Natural killer cell (primary cell): ENCODE measurements around the gene FMNL1. TPM values are rescaled to one million over a fixed set of nuclear protein-coding genes. Genes with fewer than 3 reads are reported as not detected.

Experiments used
- ATAC-seq, 3 donors: fragments of 150-1000 bp in 2 of 3; fragments of 200-7000 bp in 1 of 3; cut with Tn5 transposase; 1 replicate in 1 of 3; 2 replicates in 2 of 3; pipeline ENCODE4 v1.10.0; 2021; ENCODE audit warnings: mild to moderate bottlenecking in 2 of 3, moderate library complexity in 2 of 3
- DNase-seq, 2 donors: peaks; one replicate each; pipeline versions ENCODE4 v3.0.0 to v3.0.0-alpha.2; 2013 to 2021; ENCODE audit warnings: mixed read lengths in 1 of 2
- H3K27ac ChIP-seq: one replicate; pipeline ENCODE4 v1.5.1; 2013; ENCODE audit warnings: mild to moderate bottlenecking, low read length
- H3K27me3 ChIP-seq: one replicate; pipeline ENCODE4 v1.6.1; 2013; ENCODE audit warnings: low read length; ENCODE audit not compliant: control insufficient read depth, insufficient read depth
- H3K36me3 ChIP-seq: one replicate; pipeline ENCODE4 v1.6.1; 2013; ENCODE audit warnings: low read length; ENCODE audit not compliant: control insufficient read depth, insufficient read depth
- H3K4me1 ChIP-seq: one replicate; pipeline ENCODE4 v1.6.1; 2013; ENCODE audit warnings: low read length; ENCODE audit not compliant: control insufficient read depth, insufficient read depth
- H3K4me3 ChIP-seq: one replicate; pipeline ENCODE4 v1.5.1; 2013; ENCODE audit warnings: low read length
- H3K9me3 ChIP-seq: one replicate; pipeline ENCODE4 v1.6.1; 2013; ENCODE audit warnings: low read length; ENCODE audit not compliant: control insufficient read depth, insufficient read depth
- H3K27ac Mint-ChIP-seq, 2 donors: one replicate each; pipeline ENCODE4 v1.8.0; 2022; ENCODE audit warnings: mild to moderate bottlenecking in 2 of 2, mixed read lengths in 2 of 2, moderate library complexity in 1 of 2
- H3K27me3 Mint-ChIP-seq, 2 donors: one replicate each; pipeline ENCODE4 v1.8.0; 2022; ENCODE audit warnings: low read depth in 2 of 2, mixed read lengths in 2 of 2
- H3K36me3 Mint-ChIP-seq: one replicate; pipeline ENCODE4 v1.8.0; 2022; ENCODE audit warnings: mixed read lengths
- H3K4me1 Mint-ChIP-seq, 2 donors: one replicate each; pipeline ENCODE4 v1.8.0; 2022; ENCODE audit warnings: mixed read lengths in 2 of 2
- H3K4me3 Mint-ChIP-seq: one replicate; pipeline ENCODE4 v1.8.0; 2022; ENCODE audit warnings: mild to moderate bottlenecking, moderate library complexity, mixed read lengths
- H3K9me3 Mint-ChIP-seq, 2 donors: one replicate each; pipeline ENCODE4 v1.8.0; 2022; ENCODE audit warnings: mixed read lengths in 2 of 2
- WGBS: methylation state at CpG from one replicate; pipeline ENCODE4 v1.1.7; 2013; ENCODE audit warnings: missing lambda C conversion rate; ENCODE audit not compliant: insufficient coverage; 5-methylcytosine and 5-hydroxymethylcytosine counted together
- intact Hi-C: fragments of 100-400 bp; cut with micrococcal nuclease; formaldehyde crosslinking; loops from one replicate; pipeline ENCODE4 v1.14.2; 2022
- total RNA-seq, 4 donors: library from RNA; stranded (reverse); fragments of 120-200 nt in 1 of 4; gene quantifications; one replicate each; pipeline versions ENCODE4 v1.2.3 to v1.2.4, GENCODE V29; 2013 to 2022
- TF ChIP-seq, protein P1 (sequence below): fragments of 200-600 bp; IDR thresholded peaks from one replicate; pipeline ENCODE4 v1.8.0; 2022; ENCODE audit warnings: antibody characterized with exemption

The FMNL1 gene
- total RNA-seq, 3 donors from 2014 or later (not counting 1 experiment from before 2014, with no cell fraction given): 741 to 836 (median 752) TPM

DNA sequence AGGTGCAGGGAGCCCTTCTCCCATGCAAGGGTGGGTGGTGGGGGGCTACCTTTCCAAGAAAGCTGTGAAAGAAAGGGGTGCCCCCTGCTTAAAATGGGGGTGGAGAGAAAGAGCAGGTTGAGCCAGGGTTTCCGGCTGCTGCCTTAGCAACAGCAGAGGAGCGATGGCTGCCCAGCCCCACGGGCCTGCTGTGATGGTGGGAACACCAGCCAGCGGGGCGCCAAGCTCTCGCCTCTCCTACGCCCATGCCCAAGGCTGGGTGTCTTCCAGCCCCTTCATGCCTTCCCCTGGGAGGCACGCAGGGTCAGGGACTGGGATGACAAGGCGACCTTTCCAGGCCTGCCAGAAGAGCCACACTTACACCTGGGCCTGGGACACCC is 3.0 kb downstream of the FMNL1 start:
- Histone ChIP-seq H3K4me3 (peak overlapping the region; percentile 92), H3K4me1 (peaks cover 84% of the 10 kb centered on the region), H3K27ac (peak overlapping the region; percentile 94), H3K36me3 (no peaks in the 10 kb centered on the region), H3K9me3 (no peaks in the 10 kb centered on the region), H3K27me3 (no peaks in the 10 kb centered on the region)
- DNase-seq (peak; percentile 34 to 65), ATAC-seq (no peak)
- H3K27ac Mint-ChIP-seq: peak overlapping the region; percentile 99
- TF ChIP-seq, protein P1, sequence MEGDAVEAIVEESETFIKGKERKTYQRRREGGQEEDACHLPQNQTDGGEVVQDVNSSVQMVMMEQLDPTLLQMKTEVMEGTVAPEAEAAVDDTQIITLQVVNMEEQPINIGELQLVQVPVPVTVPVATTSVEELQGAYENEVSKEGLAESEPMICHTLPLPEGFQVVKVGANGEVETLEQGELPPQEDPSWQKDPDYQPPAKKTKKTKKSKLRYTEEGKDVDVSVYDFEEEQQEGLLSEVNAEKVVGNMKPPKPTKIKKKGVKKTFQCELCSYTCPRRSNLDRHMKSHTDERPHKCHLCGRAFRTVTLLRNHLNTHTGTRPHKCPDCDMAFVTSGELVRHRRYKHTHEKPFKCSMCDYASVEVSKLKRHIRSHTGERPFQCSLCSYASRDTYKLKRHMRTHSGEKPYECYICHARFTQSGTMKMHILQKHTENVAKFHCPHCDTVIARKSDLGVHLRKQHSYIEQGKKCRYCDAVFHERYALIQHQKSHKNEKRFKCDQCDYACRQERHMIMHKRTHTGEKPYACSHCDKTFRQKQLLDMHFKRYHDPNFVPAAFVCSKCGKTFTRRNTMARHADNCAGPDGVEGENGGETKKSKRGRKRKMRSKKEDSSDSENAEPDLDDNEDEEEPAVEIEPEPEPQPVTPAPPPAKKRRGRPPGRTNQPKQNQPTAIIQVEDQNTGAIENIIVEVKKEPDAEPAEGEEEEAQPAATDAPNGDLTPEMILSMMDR: no peak
- peak overlapping the region; percentile 98 for H3K4me3 Mint-ChIP-seq
- intact Hi-C loops: loop anchor here (10.0 kb wide), 1 partner anchor 1860 kb away; no protein-coding TSS in a partner anchor
- H3K27me3 Mint-ChIP-seq: no peaks in the 10 kb centered on the region
- no peaks in the 10 kb centered on the region for H3K36me3 Mint-ChIP-seq
- no peaks in the 10 kb centered on the region for H3K9me3 Mint-ChIP-seq
- WGBS: 11% methylated on average over 9 of the region's 9 CpGs
- peaks cover 80 to 89% of the 10 kb centered on the region in 2 donors for H3K4me1 Mint-ChIP-seq

GRCh38 chr17:45225051-45225700 is 3.5 kb downstream of the FMNL1 start:
- peak; percentile 47 to 72 for DNase-seq
- H3K4me1 ChIP-seq: peaks cover 84% of the 10 kb centered on the region
- intact Hi-C loops: loop anchor here (10.0 kb wide), 1 partner anchor 1860 kb away; no protein-coding TSS in a partner anchor
- H3K27ac ChIP-seq: peak overlapping the region; percentile 94
- TF ChIP-seq, protein P1: no peak
- peak overlapping the region; percentile 98 for H3K4me3 Mint-ChIP-seq
- H3K27me3 ChIP-seq: no peaks in the 10 kb centered on the region
- H3K36me3 Mint-ChIP-seq: no peaks in the 10 kb centered on the region
- ATAC-seq: no peak
- H3K4me1 Mint-ChIP-seq: peaks cover 80 to 89% of the 10 kb centered on the region in 2 donors
- no peaks in the 10 kb centered on the region for H3K27me3 Mint-ChIP-seq
- H3K36me3 ChIP-seq: no peaks in the 10 kb centered on the region
- 5% methylated on average over 7 of the region's 7 CpGs for WGBS
- H3K27ac Mint-ChIP-seq: peak overlapping the region; percentile 99
- no peaks in the 10 kb centered on the region for H3K9me3 ChIP-seq
- H3K9me3 Mint-ChIP-seq: no peaks in the 10 kb centered on the region
- peak overlapping the region; percentile 92 for H3K4me3 ChIP-seq

GRCh38 chr17:45225964-45226530 is 4.4 kb downstream of the FMNL1 start:
- TF ChIP-seq, protein P1: no peak
- H3K4me3 ChIP-seq: peak overlapping the region; percentile 92
- H3K4me3 Mint-ChIP-seq: peak overlapping the region; percentile 98
- ATAC-seq: peak; percentile 56 to 86 (median 67)
- 0% methylated on average over 11 of the region's 11 CpGs for WGBS
- H3K27ac Mint-ChIP-seq: peak overlapping the region; percentile 99
- H3K36me3 ChIP-seq: peaks cover 6% of the 10 kb centered on the region
- H3K4me1 Mint-ChIP-seq: peaks cover 72 to 89% of the 10 kb centered on the region in 2 donors
- no peaks in the 10 kb centered on the region for H3K27me3 Mint-ChIP-seq
- intact Hi-C loops: loop anchor here (2.0 to 10.0 kb wide), 2 partner anchors 91 to 1861 kb away; partner anchors contain the start of gene MAP3K14
- H3K36me3 Mint-ChIP-seq: no peaks in the 10 kb centered on the region
- H3K9me3 ChIP-seq: no peaks in the 10 kb centered on the region
- no peaks in the 10 kb centered on the region for H3K27me3 ChIP-seq
- peak overlapping the region; percentile 94 for H3K27ac ChIP-seq
- DNase-seq: peak; percentile 89 to 98
- peaks cover 84% of the 10 kb centered on the region for H3K4me1 ChIP-seq
- no peaks in the 10 kb centered on the region for H3K9me3 Mint-ChIP-seq
